Panc1 (cell line): ENCODE measurements around the gene PLXNA2.

Source experiments
- CTCF ChIP-seq: fragments of 450-650 bp; IDR thresholded peaks from 2 replicates; pipeline ENCODE4 v1.5.1; 2017; ENCODE audit warnings: mild to moderate bottlenecking
- POLR2AphosphoS5 ChIP-seq: IDR thresholded peaks from 2 replicates; pipeline ENCODE4 v1.6.1; 2012; ENCODE audit warnings: mild to moderate bottlenecking, low read depth, low read length, moderate library complexity
- REST ChIP-seq, 2 experiments: IDR thresholded peaks; 2 replicates each; pipeline ENCODE4 v1.6.1; 2011 to 2012; ENCODE audit warnings: low read depth in 2 of 2, control low read depth in 1 of 2, low read length in 1 of 2, mild to moderate bottlenecking in 1 of 2, moderate library complexity in 1 of 2; ENCODE audit not compliant: insufficient read depth in 1 of 2
- SIN3A ChIP-seq: IDR thresholded peaks from 2 replicates; pipeline ENCODE4 v1.6.1; 2012; ENCODE audit warnings: low read depth, mild to moderate bottlenecking, low read length, moderate library complexity, borderline replicate concordance; ENCODE audit not compliant: insufficient read depth
- TCF7L2 ChIP-seq: IDR thresholded peaks from 2 replicates; pipeline ENCODE4 v1.6.1; 2011; ENCODE audit warnings: mild to moderate bottlenecking, low read depth, low read length, inconsistent platforms

- no peak for TF ChIP-seq CTCF
- TF ChIP-seq REST (IDR thresholded peaks at IDR 0.05; ENCODE audit: insufficient read depth in 1 of 2, low read depth in 2 of 2, low read length in 1 of 2), result no peak
- no peak for TF ChIP-seq POLR2AphosphoS5
- no peak for TF ChIP-seq TCF7L2
- TF ChIP-seq SIN3A, result no peak
These were observed 78.5 kb downstream of the PLXNA2 start for GRCh38 chr1:208165659-208166058.
